HepG2 (cell line): ENCODE measurements around the gene DAB1. TPM values are rescaled to one million over a fixed set of nuclear protein-coding genes. Genes with fewer than 3 reads are reported as not detected.
A peak's percentile ranks its signal among the peaks of the same experiment; 100 is the strongest.

Experiments
- AHR ChIP-seq: IDR thresholded peaks from 2 replicates; pipeline ENCODE4 v1.6.1; 2018; ENCODE audit warnings: missing genetic modification reagents, missing compliant biosample characterization
- CEBPZ ChIP-seq: IDR thresholded peaks from 2 replicates; pipeline ENCODE4 v1.6.1; 2012; ENCODE audit warnings: low read length, improper control_type of control experiment
- E2F2 ChIP-seq: sonication (generic); formaldehyde crosslinking; IDR thresholded peaks from 2 replicates; pipeline ENCODE4 v1.4.0; 2020; ENCODE audit warnings: missing genetic modification reagents, borderline replicate concordance
- ELF3 ChIP-seq: IDR thresholded peaks from 2 replicates; pipeline ENCODE4 v1.6.1; 2016; ENCODE audit warnings: missing genetic modification reagents, missing compliant biosample characterization
- KDM5B ChIP-seq: sonication (generic); formaldehyde crosslinking; IDR thresholded peaks from 2 replicates; pipeline ENCODE4 v1.4.0; 2020; ENCODE audit warnings: missing genetic modification reagents, mild to moderate bottlenecking, borderline replicate concordance
- MBNL3 ChIP-seq: fragments of 250-450 bp; sonication (Bioruptor Pico); conservative IDR thresholded peaks from 2 replicates; pipeline ENCODE4 v1.8.0; 2022; ENCODE audit warnings: mild to moderate bottlenecking, inconsistent platforms
- POGZ ChIP-seq: sonication (generic); formaldehyde crosslinking; IDR thresholded peaks from 2 replicates; pipeline ENCODE4 v1.4.0; 2020; ENCODE audit warnings: mild to moderate bottlenecking, missing genetic modification reagents
- PREB ChIP-seq: sonication (generic); formaldehyde crosslinking; IDR thresholded peaks from 2 replicates; pipeline ENCODE4 v1.4.0; 2020; ENCODE audit warnings: missing genetic modification reagents
- PRPF4 ChIP-seq: fragments of 200-400 bp; formaldehyde crosslinking; IDR thresholded peaks from 2 replicates; pipeline ENCODE4 v1.6.1; 2016; ENCODE audit warnings: low read length, low read depth; ENCODE audit not compliant: poor library complexity, severe bottlenecking
- SP1 ChIP-seq, 2 experiments: fragments of 450-650 bp in 1 of 2; sonication (generic) in 1 of 2; formaldehyde crosslinking in 1 of 2; IDR thresholded peaks; 2 replicates each; pipeline versions ENCODE4 v1.4.0 to v1.6.1; 2016 to 2020; ENCODE audit warnings: missing genetic modification reagents in 1 of 2
- YEATS4 ChIP-seq: sonication (generic); formaldehyde crosslinking; IDR thresholded peaks from 2 replicates; pipeline ENCODE4 v1.4.0; 2020; ENCODE audit warnings: missing genetic modification reagents, borderline replicate concordance
- ZNF142 ChIP-seq: sonication (generic); formaldehyde crosslinking; IDR thresholded peaks from 2 replicates; pipeline ENCODE4 v1.4.0; 2020; ENCODE audit warnings: missing genetic modification reagents
- ZNF292 ChIP-seq: sonication (generic); formaldehyde crosslinking; IDR thresholded peaks from 2 replicates; pipeline ENCODE4 v1.8.1; 2022; ENCODE audit warnings: mild to moderate bottlenecking, low read depth, missing genetic modification reagents, borderline replicate concordance
- ZNF552 ChIP-seq: sonication (generic); formaldehyde crosslinking; IDR thresholded peaks from 2 replicates; pipeline ENCODE4 v1.9.0; 2022; ENCODE audit warnings: missing genetic modification reagents, mild to moderate bottlenecking, borderline replicate concordance
- ZNF746 ChIP-seq: sonication (generic); formaldehyde crosslinking; IDR thresholded peaks from 2 replicates; pipeline ENCODE4 v1.8.0; 2022; ENCODE audit warnings: mild to moderate bottlenecking, missing genetic modification reagents
- ZZZ3 ChIP-seq: sonication (generic); formaldehyde crosslinking; IDR thresholded peaks from 2 replicates; pipeline ENCODE4 v1.4.0; 2020; ENCODE audit warnings: missing genetic modification reagents, mild to moderate bottlenecking, borderline replicate concordance
- polyA plus RNA-seq, 8 experiments: library from polyadenylated mRNA; depleted of rRNA in 3 of 8; stranded (reverse) in 7 of 8; unstranded in 1 of 8; fragments of >200 nt; fragmentation: Illumina TruSeq in 4 of 8; extraction: Trizol in 4 of 8; gene quantifications; 2 replicates each; pipeline versions ENCODE4 v1.2.1 to v1.2.3, GENCODE V29; 2011 to 2016; ENCODE audit warnings: low read depth in 4 of 8, missing spikeins in 1 of 8, mixed read lengths in 1 of 8; ENCODE audit not compliant: insufficient read depth in 1 of 8
- total RNA-seq, 5 experiments: library from RNA; depleted of rRNA; stranded (reverse); fragments of >200 nt; fragmentation: Illumina TruSeq; extraction: Trizol; gene quantifications; 2 replicates each; pipeline ENCODE4 v1.2.3, GENCODE V29; 2016; ENCODE audit warnings: low read depth in 1 of 5

The DAB1 gene
- total and polyA plus RNA-seq, 2 of the 13 experiments (the other 11 are each of a cell fraction or from before 2014, with no cell fraction given) = 0.04 to 0.13 TPM

GRCh38 chr1:57279909-57280666 is 143.8 kb downstream of the DAB1 start (continued):
- TF ChIP-seq E2F2 (CRISPR knock-in tag) (no peak), AHR (CRISPR knock-in tag) (no peak; the same call in 1 of the 2 replicates), ZNF142 (CRISPR knock-in tag) (no peak), ZNF292 (CRISPR knock-in tag) (peak; percentile 99), KDM5B (CRISPR knock-in tag) (no peak), CEBPZ (no peak), MBNL3 (CRISPR knock-in tag) (no peak), POGZ (CRISPR knock-in tag) (peak; percentile 97), ZNF746 (CRISPR knock-in tag) (peak; percentile 92; the same call in 1 of the 2 replicates), YEATS4 (CRISPR knock-in tag) (peak; percentile 66; the same call in 1 of the 2 replicates), ZNF552 (no peak), ELF3 (CRISPR knock-in tag) (peak; percentile 95), SP1 (IDR thresholded peaks at IDR 0.05) (no peak), SP1 (CRISPR knock-in tag; IDR thresholded peaks at IDR 0.05) (peak; percentile 60; the same call in 1 of the 2 replicates), PRPF4 (no peak), ZZZ3 (CRISPR knock-in tag) (no peak), PREB (no peak)
